ACHN (cell line): ENCODE results near the gene DNAJC24.

Experiments
- DNase-seq: peaks from one replicate; pipeline ENCODE4 v3.0.0-alpha.2; 2015
- in situ Hi-C: cut with HindIII; loops from 2 replicates; pipeline ENCODE4 v1.10.0; 2017; ENCODE audit warnings: low sequenced_read_pairs, low pct_ligation_motif_present, low pct_unique_long_range_greater_than_20kb

The DNAJC24 gene

DNA sequence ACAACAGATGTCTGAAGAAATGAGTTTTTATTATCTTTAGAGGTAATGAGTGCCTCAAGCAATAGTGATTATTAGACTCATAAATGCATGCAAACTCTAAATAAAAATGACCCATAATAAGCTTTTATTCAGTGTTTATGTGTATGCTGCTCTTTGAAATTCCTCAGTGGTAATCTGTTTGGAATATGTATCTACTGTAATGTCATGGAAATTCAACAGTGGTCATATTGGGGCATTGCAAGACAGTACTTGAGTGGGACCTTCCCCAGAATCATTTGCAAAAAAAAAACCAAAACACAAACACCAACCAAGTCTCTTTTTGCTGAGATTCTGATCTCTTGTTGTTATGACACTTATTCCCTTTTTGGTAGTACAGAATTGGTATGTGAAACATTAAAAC is 35.0 kb downstream of the DNAJC24 start:
- no peak for DNase-seq
- in situ Hi-C loops, result no loop called here

DNA sequence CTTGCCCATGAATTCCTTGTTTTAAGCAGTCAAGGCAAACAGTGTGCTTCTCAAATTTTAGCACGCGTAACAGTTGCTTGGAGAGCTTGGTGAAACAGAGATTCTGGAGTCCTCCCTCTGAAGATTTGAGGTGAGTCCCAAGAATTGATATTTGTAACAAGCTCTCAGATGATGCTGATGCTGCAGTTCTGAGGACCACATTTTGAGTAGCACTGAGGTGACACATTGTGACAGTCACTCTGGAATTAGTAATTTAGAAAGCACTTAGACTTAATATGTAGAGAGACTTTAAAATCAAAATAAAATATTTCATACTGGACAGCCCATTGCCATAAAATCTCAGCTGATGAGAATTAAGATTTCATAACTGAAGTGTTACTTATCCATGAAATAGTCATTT is 38.5 kb downstream of the DNAJC24 start:
- in situ Hi-C loops, result no loop called here
- no peak for DNase-seq

DNA sequence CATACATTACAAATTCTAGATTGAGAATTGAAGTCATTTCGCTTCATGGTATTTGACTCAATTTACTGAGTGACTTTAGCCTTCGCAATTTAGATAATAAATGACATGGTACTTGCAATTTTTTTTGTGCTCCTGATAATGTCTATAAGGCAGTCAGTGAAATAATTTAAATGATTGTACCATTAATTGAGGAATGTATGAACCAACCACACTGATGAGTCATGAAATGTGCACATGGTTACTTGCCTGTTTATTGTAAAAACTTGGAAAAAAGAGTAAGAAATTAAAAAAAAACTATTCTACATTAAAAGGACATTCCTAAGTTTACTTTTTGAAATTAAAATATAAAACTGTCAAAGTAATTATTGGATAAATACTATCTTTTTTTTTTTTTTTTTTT is 43.3 kb downstream of the DNAJC24 start:
- in situ Hi-C loops, result no loop called here

DNA sequence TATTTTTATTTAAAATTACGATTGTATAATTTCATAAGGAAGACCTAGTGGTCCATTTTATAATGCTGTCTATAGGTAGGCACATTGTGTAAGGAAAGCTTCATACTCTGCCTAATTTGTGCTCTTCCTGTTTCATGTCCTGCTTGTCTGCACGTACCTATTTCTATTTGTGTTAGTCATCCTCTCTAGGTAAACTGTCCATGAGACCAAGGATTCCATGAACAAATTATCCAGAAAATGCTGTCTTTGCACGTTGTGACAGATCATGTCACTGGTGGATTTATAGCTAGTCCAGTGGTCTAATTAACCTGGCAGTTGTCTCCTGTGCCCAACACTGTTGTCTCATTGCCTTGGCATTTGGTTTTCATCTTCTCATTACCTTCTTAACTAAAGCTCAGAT is 44.7 kb downstream of the DNAJC24 start:
- in situ Hi-C loops, result no loop called here
- no peak for DNase-seq

More for the DNA sequence above, 43.3 kb downstream of the DNAJC24 start:
- DNase-seq, result no peak

DNA sequence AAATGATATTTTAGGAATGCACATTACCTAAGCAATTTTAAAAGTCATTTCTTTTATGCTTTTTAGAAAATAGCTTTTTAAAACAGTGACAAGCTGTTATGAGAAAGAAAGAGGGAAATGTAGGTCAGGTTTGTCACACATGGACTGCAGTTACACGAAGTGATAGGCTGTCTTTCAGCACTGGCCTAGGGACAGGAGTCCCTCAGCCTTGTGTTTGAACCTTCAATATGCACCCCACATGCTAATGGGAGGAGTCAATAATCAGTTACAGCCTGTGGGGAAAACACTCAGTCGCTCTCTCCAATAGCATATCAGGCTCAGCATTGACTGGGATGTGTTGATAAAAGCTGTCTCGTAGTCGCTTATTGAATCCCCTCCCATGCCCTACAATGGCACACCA is 45.8 kb downstream of the DNAJC24 start:
- in situ Hi-C loops, result no loop called here
- no peak for DNase-seq

DNA sequence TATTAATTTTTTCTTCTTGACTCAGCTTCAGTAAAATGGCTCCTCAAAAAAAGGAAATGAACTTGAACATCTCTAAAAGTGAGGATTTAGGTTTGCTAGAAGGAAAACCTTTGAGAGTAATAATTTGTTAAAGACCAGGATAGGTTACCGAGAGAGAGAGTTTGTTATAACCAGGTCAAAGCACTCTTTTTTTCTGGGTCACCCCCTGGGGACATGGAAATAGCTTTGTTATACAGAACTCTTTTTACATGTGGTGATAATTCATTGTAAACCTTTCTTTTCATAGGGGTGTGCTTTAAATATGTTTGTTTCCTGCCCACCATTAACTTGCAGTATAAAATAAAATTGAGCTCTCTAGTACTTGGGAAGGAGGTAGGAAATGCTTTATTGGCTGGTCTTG is 47.7 kb downstream of the DNAJC24 start:
- in situ Hi-C loops, result no loop called here
- no peak for DNase-seq

DNA sequence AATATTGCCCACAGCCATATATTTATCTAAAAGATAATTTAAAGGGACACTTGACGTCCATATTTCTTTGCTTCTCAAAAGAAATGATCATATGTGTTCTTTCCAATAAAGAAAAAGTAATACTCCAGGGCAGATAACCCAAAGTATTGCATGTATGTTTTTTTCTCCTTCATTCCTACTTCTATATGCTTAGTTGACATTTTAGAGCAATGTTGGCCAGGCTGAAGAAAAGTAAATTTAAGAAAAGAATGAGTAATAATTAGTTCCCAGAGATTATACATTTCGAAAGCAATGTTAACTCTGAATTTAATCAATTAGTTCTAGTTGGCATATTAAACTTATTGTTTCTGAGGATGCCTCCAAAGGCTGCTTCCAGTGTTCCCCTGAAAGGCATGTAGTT is 48.2 kb downstream of the DNAJC24 start:
- no peak for DNase-seq
- in situ Hi-C loops, result no loop called here

DNA sequence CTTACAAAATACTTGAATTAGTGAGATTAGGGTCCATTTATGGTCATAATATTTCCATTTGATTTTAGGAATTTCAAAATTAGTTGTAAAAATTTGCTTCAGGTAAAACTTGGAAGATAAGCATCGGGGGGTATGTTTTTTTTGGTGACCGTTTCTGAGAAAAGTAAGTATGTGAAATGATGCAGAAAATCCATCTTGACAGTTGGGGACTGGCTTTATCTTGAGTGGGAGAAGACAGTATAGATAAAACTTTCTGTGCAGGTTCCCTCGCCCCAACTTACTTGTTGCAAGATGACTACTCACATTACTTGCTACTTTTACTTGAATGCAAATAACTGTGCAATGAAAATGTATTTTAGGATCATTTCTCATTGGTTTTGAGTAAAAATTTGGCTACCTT is 49.5 kb downstream of the DNAJC24 start:
- DNase-seq, result no peak
- in situ Hi-C loops, result no loop called here

DNA sequence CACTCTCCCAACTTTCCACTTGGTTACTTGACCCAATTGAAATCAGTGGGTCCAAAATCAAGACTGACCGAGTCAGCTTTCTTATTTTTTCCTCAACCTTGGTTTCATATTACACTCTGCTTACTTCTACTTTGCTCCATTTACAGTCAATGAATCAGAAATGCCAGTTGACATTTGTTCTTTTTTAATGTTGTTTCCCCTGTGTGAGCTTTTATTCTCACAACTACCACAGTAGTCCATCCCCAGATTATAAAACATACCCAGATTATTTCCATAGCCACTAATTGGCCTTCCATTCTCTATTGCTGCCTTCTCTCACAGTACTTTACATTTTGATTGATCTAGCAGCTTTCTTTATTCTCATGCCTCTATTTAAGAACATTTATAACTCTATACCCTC is 50.0 kb downstream of the DNAJC24 start:
- in situ Hi-C loops, result no loop called here
- no peak for DNase-seq

DNA sequence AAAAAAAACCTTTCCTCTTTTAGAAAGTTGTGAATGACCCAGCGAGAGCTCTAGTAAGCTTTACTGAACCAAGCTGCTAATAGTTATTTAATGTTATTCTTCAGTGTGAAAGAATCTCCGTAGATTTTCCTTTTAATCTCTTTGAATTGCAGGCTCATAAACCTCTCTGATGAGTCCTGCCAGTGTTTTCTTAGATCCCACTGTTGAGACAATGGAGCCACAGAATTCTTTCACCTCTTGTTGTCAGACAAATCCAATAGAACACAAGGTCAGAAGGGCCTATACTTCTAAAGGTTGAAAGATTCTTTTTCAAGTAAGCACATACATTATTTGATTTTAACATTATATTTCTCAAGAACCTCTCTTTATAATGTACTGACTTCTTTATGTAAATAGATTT is 52.2 kb downstream of the DNAJC24 start:
- DNase-seq, result no peak
- in situ Hi-C loops, result no loop called here

DNA sequence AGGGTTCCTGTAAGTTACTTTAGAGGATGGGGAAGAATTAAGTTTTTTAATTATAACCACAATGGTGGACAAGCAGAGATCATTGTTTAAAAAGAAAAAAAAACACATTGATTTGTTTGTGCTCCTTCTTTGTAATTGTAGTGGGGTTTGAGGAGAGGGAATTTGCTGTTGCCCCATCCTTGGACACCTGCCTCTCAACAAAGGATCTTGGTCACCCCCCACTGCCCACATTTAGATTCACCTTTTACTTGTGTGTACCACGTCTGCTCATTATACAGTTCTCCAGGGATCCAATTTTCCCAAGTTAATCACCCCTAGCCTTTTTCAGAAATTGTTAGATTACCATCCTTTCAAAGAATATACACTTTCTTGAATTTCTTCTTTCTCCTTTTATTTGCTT is 53.0 kb downstream of the DNAJC24 start:
- no peak for DNase-seq
- in situ Hi-C loops, result no loop called here

DNA sequence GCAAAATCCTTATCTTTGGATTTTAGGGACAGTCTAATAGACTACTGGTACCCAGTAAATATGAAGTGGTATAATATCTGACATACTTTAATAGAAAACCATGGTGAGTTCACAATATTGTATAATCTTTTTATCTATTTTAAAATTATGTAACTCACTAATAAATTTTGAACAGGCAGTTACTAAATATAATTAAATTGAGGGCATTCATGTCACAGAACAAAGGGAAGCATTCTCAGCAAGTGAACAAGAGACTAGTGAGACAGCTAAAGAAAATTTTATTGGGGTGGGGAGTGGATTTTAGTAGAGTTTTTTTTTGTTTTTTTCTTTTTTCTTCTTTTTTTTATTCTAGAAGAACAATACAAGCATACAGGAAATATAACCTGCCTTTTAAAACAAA is 55.0 kb downstream of the DNAJC24 start:
- no peak for DNase-seq
- in situ Hi-C loops, result no loop called here

DNA sequence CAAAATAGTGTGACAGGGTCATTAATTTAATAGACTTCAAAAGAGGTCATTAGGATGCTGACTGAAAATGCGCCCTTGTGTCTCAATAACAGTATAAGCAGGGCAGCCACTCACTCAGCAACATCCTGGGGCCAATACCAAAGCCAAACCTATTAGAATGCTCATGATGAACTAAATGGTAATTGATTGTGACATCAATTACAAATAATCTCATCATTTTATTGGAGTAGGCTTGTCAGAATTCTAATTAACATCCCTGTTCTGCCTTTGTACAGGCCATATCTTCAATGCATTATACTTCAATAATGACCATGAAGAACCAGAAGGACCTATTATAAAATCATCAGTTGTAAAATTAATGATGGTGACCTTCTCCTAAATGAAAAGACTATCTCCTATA is 64.2 kb downstream of the DNAJC24 start:
- in situ Hi-C loops, result no loop called here
- DNase-seq, result no peak

DNA sequence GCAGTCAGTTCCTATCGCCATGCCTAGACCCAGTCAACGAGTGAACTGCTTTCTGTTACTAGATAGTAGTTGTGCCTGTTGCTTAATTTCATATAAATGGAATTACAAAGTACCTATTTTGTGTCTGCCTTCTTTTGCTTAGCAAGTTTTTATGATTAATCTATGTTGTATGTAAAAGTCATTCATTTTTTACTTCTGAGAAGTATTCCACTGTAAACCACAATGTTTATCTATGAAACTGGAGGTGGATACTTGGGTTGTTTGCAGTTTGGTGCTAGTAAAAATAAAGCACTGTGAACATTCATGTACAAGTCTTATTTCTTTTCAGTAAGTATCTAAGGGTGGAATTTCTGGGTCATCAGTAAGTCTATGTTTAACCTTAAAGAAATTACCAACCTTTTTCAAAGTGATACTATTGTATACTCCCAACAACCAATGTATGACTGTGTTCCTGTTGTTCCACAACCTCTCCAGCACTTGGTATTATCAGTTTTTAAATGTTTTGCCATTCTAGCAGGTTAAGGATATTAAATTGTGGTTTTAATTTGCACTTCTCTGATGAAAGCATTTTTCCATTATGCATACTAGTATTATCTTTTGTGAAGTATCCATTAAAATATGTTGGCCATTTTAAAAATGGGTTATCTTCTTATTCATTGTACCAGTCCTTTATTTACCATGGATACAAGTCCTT is 68.2 kb downstream of the DNAJC24 start:
- no peak for DNase-seq
- in situ Hi-C loops, result no loop called here

DNA sequence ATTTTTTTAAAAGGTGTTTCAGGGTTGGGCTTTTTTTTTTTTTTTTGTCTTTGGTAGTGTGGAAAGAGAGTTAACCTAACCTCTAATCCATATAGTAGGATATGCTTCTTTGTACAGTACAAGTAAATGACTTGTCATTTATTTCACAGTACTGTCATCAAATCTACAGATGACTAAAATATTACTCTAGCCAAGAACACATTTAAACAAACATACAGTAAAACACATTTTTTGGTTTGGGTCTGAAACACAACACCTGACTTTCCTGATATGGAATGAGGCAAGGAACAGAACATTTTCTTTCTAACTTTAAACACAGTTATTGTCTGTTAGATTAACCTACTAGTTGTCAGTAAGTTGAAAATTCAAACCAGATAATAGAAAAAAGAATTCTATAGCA is 71.6 kb downstream of the DNAJC24 start:
- DNase-seq, result no peak
- in situ Hi-C loops, result no loop called here

DNA sequence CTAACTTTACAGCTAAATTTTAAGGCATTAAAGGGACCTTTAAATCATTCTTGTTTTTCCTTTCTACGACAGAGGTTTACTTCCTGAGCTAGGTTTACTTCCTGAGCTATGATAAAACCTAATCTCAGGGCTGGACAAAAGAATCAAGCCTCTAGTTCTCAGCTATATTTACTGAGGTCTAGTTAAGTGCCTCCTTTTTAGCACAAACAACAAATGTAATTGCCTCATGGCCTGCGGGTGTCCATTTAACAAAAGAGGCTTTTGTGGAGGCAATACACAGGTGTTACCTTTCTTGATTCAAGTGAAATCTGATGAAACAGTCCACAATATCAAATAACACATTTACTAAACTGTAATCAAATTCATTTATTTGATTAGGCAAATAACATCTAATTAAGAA is 72.4 kb downstream of the DNAJC24 start:
- no peak for DNase-seq
- in situ Hi-C loops, result no loop called here

DNA sequence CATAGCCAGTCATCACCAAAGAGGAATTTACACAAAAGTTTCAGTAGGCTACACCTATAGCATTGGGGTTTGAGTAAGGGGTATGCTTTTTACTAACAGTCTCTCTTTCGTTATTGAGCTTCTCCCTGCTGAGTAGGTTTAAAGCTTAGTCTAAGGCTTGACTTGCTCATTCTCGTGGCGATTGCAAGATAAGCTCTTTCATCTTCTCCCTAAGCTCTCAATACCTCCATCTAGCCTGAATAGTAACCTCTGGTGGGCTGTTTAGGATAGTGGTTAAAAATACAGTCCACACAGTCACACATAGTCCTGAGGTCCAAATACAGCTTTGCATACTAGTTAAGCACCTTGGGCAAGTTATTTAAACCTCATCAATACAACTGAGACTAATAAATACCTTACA is 74.1 kb downstream of the DNAJC24 start:
- in situ Hi-C loops, result no loop called here
- DNase-seq, result no peak

DNA sequence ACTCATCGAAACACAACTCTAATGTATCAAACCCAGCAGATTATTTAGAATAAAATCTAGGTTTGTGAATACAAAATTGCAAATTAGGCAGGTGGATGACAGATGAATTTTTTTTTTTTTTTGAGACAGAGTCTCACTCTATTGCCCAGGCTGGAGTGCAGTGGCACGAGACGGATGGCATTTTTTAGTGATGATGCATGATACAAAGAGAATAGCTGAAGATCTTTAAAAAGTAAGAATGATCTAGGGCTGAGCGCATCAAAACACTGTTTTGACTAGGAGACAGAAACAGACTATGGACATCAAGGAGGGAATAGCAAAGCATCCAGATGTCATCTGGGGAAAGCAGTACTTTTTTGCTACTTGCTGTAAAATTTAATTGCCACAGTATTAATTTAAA is 76.0 kb downstream of the DNAJC24 start:
- in situ Hi-C loops, result no loop called here
- peak; percentile 53 for DNase-seq

DNA sequence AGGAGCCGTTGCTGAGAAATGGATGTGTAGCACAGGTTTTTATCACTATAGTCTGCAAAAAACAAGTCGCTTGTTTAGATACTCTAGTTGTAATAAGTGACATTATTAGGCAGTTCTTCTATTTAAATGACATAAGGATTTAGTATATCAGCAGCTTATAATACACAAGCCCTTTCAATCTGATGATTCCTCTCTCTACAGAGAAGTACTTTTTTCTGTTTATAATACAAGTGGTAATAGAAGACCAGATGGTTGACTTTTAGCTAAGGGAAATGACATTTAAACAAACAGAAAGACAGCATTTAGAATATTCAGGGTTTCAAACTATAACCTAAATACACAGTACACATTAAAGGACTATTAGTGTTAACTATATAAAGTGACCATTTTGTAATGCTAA is 79.4 kb downstream of the DNAJC24 start:
- in situ Hi-C loops, result no loop called here
- DNase-seq, result no peak

DNA sequence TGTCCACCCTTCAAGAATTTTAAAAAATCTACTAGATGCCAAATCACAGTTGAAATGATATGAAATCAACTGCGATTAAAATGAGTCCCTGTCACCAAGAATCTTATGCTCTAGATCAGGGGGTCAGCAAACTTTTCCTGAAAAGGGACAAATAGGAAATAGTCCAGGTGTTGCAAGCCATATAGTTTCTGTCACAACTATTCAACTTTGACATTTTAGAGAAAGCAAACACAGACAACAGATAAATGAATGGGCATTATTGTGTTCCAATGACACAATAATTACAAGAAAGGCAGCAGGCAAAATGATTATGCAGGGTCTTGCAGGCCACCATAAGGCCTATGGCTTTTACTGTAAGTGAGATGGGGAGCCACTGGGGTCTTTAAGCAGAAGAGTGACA is 81.2 kb downstream of the DNAJC24 start:
- no peak for DNase-seq
- in situ Hi-C loops, result no loop called here

DNA sequence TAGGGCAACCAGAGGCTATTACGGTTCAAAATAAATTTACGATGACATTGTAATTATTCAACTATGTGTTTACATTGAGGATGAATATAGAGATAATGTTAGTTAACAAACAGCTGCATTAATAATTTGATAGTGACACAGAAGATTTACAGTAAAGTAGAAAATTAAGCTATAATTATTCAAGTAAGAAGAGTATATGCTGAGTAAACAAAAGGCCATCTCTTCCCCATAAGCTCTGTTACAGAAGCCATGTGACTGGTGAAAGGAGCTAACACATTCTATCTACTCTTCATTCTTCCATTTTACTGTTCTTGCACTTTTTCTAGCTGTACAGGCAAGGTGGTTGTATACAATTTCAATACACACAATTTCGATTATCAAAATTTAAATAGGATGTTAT is 85.5 kb downstream of the DNAJC24 start:
- no peak for DNase-seq
- in situ Hi-C loops, result no loop called here
